Mesenchymal stem cell (in vitro differentiated cells and primary cell): ENCODE results near the gene DHCR24.

Experiments
- DNase-seq: peaks from one replicate; pipeline ENCODE4 v3.0.0-alpha.2; 2013
- H2AFZ ChIP-seq: one replicate; pipeline ENCODE4 v1.6.1; 2013; ENCODE audit warnings: low read depth, mild to moderate bottlenecking, control low read depth, inconsistent platforms, low read length, moderate library complexity
- H2AK5ac ChIP-seq: 2 replicates; pipeline ENCODE4 v1.6.1; 2013; ENCODE audit warnings: low read length, moderate library complexity, mild to moderate bottlenecking, inconsistent platforms; ENCODE audit not compliant: severe bottlenecking
- H2BK120ac ChIP-seq: one replicate; pipeline ENCODE4 v1.6.1; 2013; ENCODE audit warnings: low read depth, mild to moderate bottlenecking, inconsistent platforms, low read length, moderate library complexity
- H2BK12ac ChIP-seq, 2 experiments: one replicate each; pipeline ENCODE4 v1.6.1; 2013; ENCODE audit warnings: inconsistent platforms in 2 of 2, low read length in 2 of 2, mild to moderate bottlenecking in 2 of 2, moderate library complexity in 2 of 2, control low read depth in 1 of 2
- H2BK15ac ChIP-seq: one replicate; pipeline ENCODE4 v1.6.1; 2013; ENCODE audit warnings: mild to moderate bottlenecking, low read depth, inconsistent platforms; ENCODE audit not compliant: poor library complexity, severe bottlenecking
- H2BK5ac ChIP-seq: 2 replicates; pipeline ENCODE4 v1.6.1; 2013; ENCODE audit warnings: low read depth, mild to moderate bottlenecking, low read length, control low read depth, inconsistent platforms; ENCODE audit not compliant: poor library complexity, severe bottlenecking
- H3K14ac ChIP-seq, 2 experiments: one replicate each; pipeline ENCODE4 v1.6.1; 2013; ENCODE audit warnings: inconsistent platforms in 2 of 2, low read length in 2 of 2, control low read depth in 1 of 2, mild to moderate bottlenecking in 1 of 2, moderate library complexity in 1 of 2
- H3K18ac ChIP-seq, 2 experiments: one replicate each; pipeline ENCODE4 v1.6.1; 2013; ENCODE audit warnings: inconsistent platforms in 2 of 2, low read length in 2 of 2, control low read depth in 1 of 2, low read depth in 1 of 2, mild to moderate bottlenecking in 1 of 2
- H3K23ac ChIP-seq, 2 experiments: one replicate each; pipeline ENCODE4 v1.6.1; 2013; ENCODE audit warnings: inconsistent platforms in 2 of 2, low read length in 2 of 2, mild to moderate bottlenecking in 2 of 2, moderate library complexity in 2 of 2, control low read depth in 1 of 2
- H3K27ac ChIP-seq: 2 replicates; pipeline ENCODE4 v1.5.1; 2013; ENCODE audit warnings: mild to moderate bottlenecking, moderate library complexity, low read length, control low read depth, inconsistent platforms; ENCODE audit not compliant: poor library complexity, severe bottlenecking
- H3K27me3 ChIP-seq, 2 experiments: 2 replicates each; pipeline versions ENCODE4 v1.6.1 to v1.7.0; 2013; ENCODE audit warnings: low read length in 2 of 2, mild to moderate bottlenecking in 2 of 2, moderate library complexity in 2 of 2, control low read depth in 1 of 2, inconsistent platforms in 1 of 2; ENCODE audit not compliant: control insufficient read depth in 1 of 2, insufficient read depth in 1 of 2
- H3K36me3 ChIP-seq, 2 experiments: 2 replicates each; pipeline versions ENCODE4 v1.6.1 to v1.7.0; 2013; ENCODE audit warnings: low read length in 2 of 2, control low read depth in 1 of 2, inconsistent platforms in 1 of 2, low read depth in 1 of 2, mild to moderate bottlenecking in 1 of 2; ENCODE audit not compliant: insufficient read depth in 2 of 2, control insufficient read depth in 1 of 2
- H3K4ac ChIP-seq, 2 experiments: one replicate each; pipeline ENCODE4 v1.6.1; 2013; ENCODE audit warnings: inconsistent platforms in 2 of 2, low read length in 2 of 2, mild to moderate bottlenecking in 2 of 2, moderate library complexity in 2 of 2, control low read depth in 1 of 2, low read depth in 1 of 2
- H3K4me1 ChIP-seq: 2 replicates; pipeline ENCODE4 v1.6.1; 2013; ENCODE audit warnings: low read depth, low read length, control low read depth; ENCODE audit not compliant: control insufficient read depth, insufficient read depth
- H3K4me2 ChIP-seq: 2 replicates; pipeline ENCODE4 v1.6.1; 2013; ENCODE audit warnings: low read length, mild to moderate bottlenecking, inconsistent platforms; ENCODE audit not compliant: poor library complexity, severe bottlenecking
- H3K4me3 ChIP-seq, 2 experiments: 2 replicates each; pipeline versions ENCODE4 v1.5.1 to v1.7.0; 2013; ENCODE audit warnings: low read length in 2 of 2, mild to moderate bottlenecking in 2 of 2, control low read depth in 1 of 2, low read depth in 1 of 2; ENCODE audit not compliant: insufficient read depth in 1 of 2
- H3K79me1 ChIP-seq: replicated peaks from 2 replicates; pipeline ENCODE4 v1.6.1; 2013; ENCODE audit warnings: mild to moderate bottlenecking, control low read depth, low read length, inconsistent platforms; ENCODE audit not compliant: poor library complexity, severe bottlenecking
- H3K9ac ChIP-seq: 2 replicates; pipeline ENCODE4 v1.7.0; 2013; ENCODE audit warnings: mild to moderate bottlenecking, low read length, moderate library complexity
- H3K9me3 ChIP-seq: 2 replicates; pipeline ENCODE4 v1.7.0; 2013; ENCODE audit warnings: mild to moderate bottlenecking, low read length; ENCODE audit not compliant: control insufficient read depth
- H4K8ac ChIP-seq: one replicate; pipeline ENCODE4 v1.6.1; 2013; ENCODE audit warnings: inconsistent platforms, mild to moderate bottlenecking, low read length, moderate library complexity
- H4K91ac ChIP-seq: one replicate; pipeline ENCODE4 v1.6.1; 2013; ENCODE audit warnings: mild to moderate bottlenecking, low read length, inconsistent platforms
- WGBS: methylation state at CpG from one replicate; pipeline ENCODE4 v1.1.7; 2013; ENCODE audit warnings: mixed read lengths; 5-methylcytosine and 5-hydroxymethylcytosine counted together

Gene DHCR24

GRCh38 chr1:54849219-54850068 is 37.6 kb downstream of the DHCR24 start:
- 99% methylated on average over 6 of the region's 6 CpGs for WGBS
- Histone ChIP-seq H4K91ac (no peak overlapping the region), H2BK15ac (no peak overlapping the region), H2AFZ (no peak overlapping the region), H3K4ac (no peak overlapping the region), H3K23ac (no peak overlapping the region), H2AK5ac (peak overlapping the region; percentile 40), H4K8ac (no peak overlapping the region), H3K9me3 (no peaks in the 10 kb centered on the region), H3K36me3 (peaks cover 51 to 66% of the 10 kb centered on the region in 2 experiments), H3K18ac (no peak overlapping the region), H3K79me1 (peaks cover 17% of the 10 kb centered on the region), H3K9ac (peak overlapping the region; percentile 32), H3K27ac (peak overlapping the region; percentile 67), H2BK5ac (no peak overlapping the region), H3K27me3 (no peaks in the 10 kb centered on the region), H2BK12ac (no peak overlapping the region), H3K4me3 (peak overlapping the region in 1 of 2 experiments; percentile 5), H3K4me2 (peak overlapping the region; percentile 7), H2BK120ac (no peak overlapping the region), H3K14ac (no peak overlapping the region), H3K4me1 (peaks cover 43% of the 10 kb centered on the region)
- DNase-seq = no peak

GRCh38 chr1:54848134-54848948 is 38.7 kb downstream of the DHCR24 start:
- DNase-seq = no peak
- Histone ChIP-seq H3K79me1 (peaks cover 8% of the 10 kb centered on the region), H2AK5ac (no peak overlapping the region), H3K18ac (no peak overlapping the region), H4K91ac (no peak overlapping the region), H3K23ac (no peak overlapping the region), H3K4me3 (no peak overlapping the region), H3K4me1 (peaks cover 35% of the 10 kb centered on the region), H3K4ac (no peak overlapping the region), H3K9ac (no peak overlapping the region), H2BK5ac (no peak overlapping the region), H4K8ac (no peak overlapping the region), H3K27me3 (no peaks in the 10 kb centered on the region), H2BK120ac (no peak overlapping the region), H2BK15ac (no peak overlapping the region), H3K36me3 (peaks cover 40 to 57% of the 10 kb centered on the region in 2 experiments), H2BK12ac (no peak overlapping the region), H2AFZ (no peak overlapping the region), H3K27ac (no peak overlapping the region), H3K14ac (no peak overlapping the region), H3K9me3 (no peaks in the 10 kb centered on the region), H3K4me2 (no peak overlapping the region)
- WGBS = 92% methylated on average over 6 of the region's 7 CpGs

- Histone ChIP-seq H4K91ac (no peak overlapping the region), H2AK5ac (no peak overlapping the region), H3K4me1 (peaks cover 20% of the 10 kb centered on the region), H2AFZ (no peak overlapping the region), H2BK120ac (no peak overlapping the region), H3K4me2 (no peak overlapping the region), H3K36me3 (peaks cover 25 to 41% of the 10 kb centered on the region in 2 experiments), H3K9me3 (no peaks in the 10 kb centered on the region), H3K27ac (no peak overlapping the region), H3K18ac (no peak overlapping the region), H2BK5ac (no peak overlapping the region), H2BK12ac (no peak overlapping the region), H4K8ac (no peak overlapping the region), H3K27me3 (no peaks in the 10 kb centered on the region), H3K4ac (no peak overlapping the region), H3K23ac (no peak overlapping the region), H3K4me3 (no peak overlapping the region), H3K9ac (no peak overlapping the region), H3K79me1 (peaks cover 6% of the 10 kb centered on the region), H2BK15ac (no peak overlapping the region), H3K14ac (no peak overlapping the region)
- no peak for DNase-seq
- WGBS = 88% methylated on average over 7 of the region's 9 CpGs
Measured at GRCh38 chr1:54846716-54847284, 40.2 kb downstream of the DHCR24 start.

- 97% methylated on average over 3 of the region's 3 CpGs for WGBS
- Histone ChIP-seq H2BK12ac (no peak overlapping the region), H3K18ac (no peak overlapping the region), H3K36me3 (peaks cover 20 to 36% of the 10 kb centered on the region in 2 experiments), H3K9me3 (no peaks in the 10 kb centered on the region), H3K4me2 (no peak overlapping the region), H2AK5ac (no peak overlapping the region), H2BK15ac (no peak overlapping the region), H3K4ac (no peak overlapping the region), H2AFZ (no peak overlapping the region), H3K27me3 (no peaks in the 10 kb centered on the region), H4K8ac (no peak overlapping the region), H3K23ac (no peak overlapping the region), H3K4me3 (no peak overlapping the region), H3K9ac (no peak overlapping the region), H3K4me1 (peaks cover 16% of the 10 kb centered on the region), H3K79me1 (peaks cover 6% of the 10 kb centered on the region), H4K91ac (no peak overlapping the region), H2BK5ac (no peak overlapping the region), H3K27ac (no peak overlapping the region), H2BK120ac (no peak overlapping the region), H3K14ac (no peak overlapping the region)
- no peak for DNase-seq
Measured at GRCh38 chr1:54846301-54846700, 40.7 kb downstream of the DHCR24 start.
